K562 (cell line): ENCODE results near the gene PTPN11. TPM values are rescaled to one million over a fixed set of nuclear protein-coding genes. Genes with fewer than 3 reads are reported as not detected.

Experiments used
- ATAC-seq: fragments of 200-7000 bp; cut with Tn5 transposase; 3 replicates; pipeline ENCODE4 v1.9.1; 2020; ENCODE audit warnings: moderate library complexity
- BruUV-seq: library from RNA; stranded (reverse); fragments of 400-500 nt; replicated peaks from 2 replicates; lab custom pipeline; 2021; lab: Mats Ljungman, UMichigan
- CTCF ChIA-PET: fragments of 300-600 bp; formaldehyde crosslinking; extraction: SDS; loops from one replicate; lab custom pipeline; 2021; ENCODE audit warnings: low intra/inter-chr PET ratio; lab: Yijun Ruan, JAX
- POLR2A ChIA-PET: fragments of 300-600, 350-650 bp; sonication (Branson Sonifier 250); formaldehyde crosslinking; extraction: SDS; loops from one replicate; lab custom pipeline; 2021; ENCODE audit warnings: antibody characterized with exemption, inconsistent platforms; lab: Yijun Ruan, JAX
- DNase-seq, 4 experiments: peaks; one replicate each; pipeline versions ENCODE4 v3.0.0 to v3.0.0-alpha.2; 2011 to 2018; ENCODE audit warnings: low spot score in 3 of 4, mixed read lengths in 3 of 4; ENCODE audit errors: extremely low read depth in 1 of 4
- FAIRE-seq: peaks from 2 replicates; lab custom pipeline; 2011; peaks lifted over from hg19 to GRCh38; lab: Jason Lieb, UNC
- H2AFZ ChIP-seq: 2 replicates; pipeline ENCODE4 v1.6.0; 2011; ENCODE audit warnings: low read depth, low read length, control low read depth, inconsistent platforms
- H3K27ac ChIP-seq: fragments of 200-600 bp; 3 replicates; pipeline ENCODE4 v1.8.0; 2011; ENCODE audit warnings: low read depth, mild to moderate bottlenecking, control low read depth, inconsistent platforms, low read length, moderate library complexity, mixed read lengths; ENCODE audit errors: extremely low read depth
- H3K27me3 ChIP-seq, 2 experiments: fragments of 300-600 bp in 1 of 2; 2 replicates in 1 of 2; 3 replicates in 1 of 2; pipeline versions ENCODE4 v1.6.0 to v1.8.0; 2011; ENCODE audit warnings: inconsistent platforms in 2 of 2, low read length in 2 of 2, mild to moderate bottlenecking in 1 of 2, mixed read lengths in 1 of 2, moderate library complexity in 1 of 2; ENCODE audit not compliant: control insufficient read depth in 2 of 2, insufficient read depth in 2 of 2
- H3K36me3 ChIP-seq: fragments of 300-600 bp; 3 replicates; pipeline ENCODE4 v1.8.0; 2011; ENCODE audit warnings: mild to moderate bottlenecking, low read length, inconsistent platforms; ENCODE audit not compliant: control insufficient read depth, insufficient read depth
- H3K4me1 ChIP-seq, 2 experiments: fragments of 200-600 bp in 1 of 2; replicated peaks in 1 of 2; 2 replicates in 1 of 2; 3 replicates in 1 of 2; pipeline versions ENCODE4 v1.5.1 to v1.8.0; 2011; ENCODE audit warnings: inconsistent platforms in 2 of 2, low read length in 2 of 2, mild to moderate bottlenecking in 1 of 2, mixed read lengths in 1 of 2, moderate library complexity in 1 of 2; ENCODE audit not compliant: control insufficient read depth in 2 of 2, insufficient read depth in 2 of 2
- H3K4me2 ChIP-seq: 2 replicates; pipeline ENCODE4 v1.6.1; 2011; ENCODE audit warnings: low read length, control low read depth, inconsistent platforms, mixed read lengths; ENCODE audit not compliant: insufficient read depth
- H3K4me3 ChIP-seq: fragments of 200-600 bp; sonication (generic), shearing (Covaris generic); 2 replicates; pipeline ENCODE4 v1.5.1; 2016; ENCODE audit warnings: control low read depth, inconsistent platforms
- H3K79me2 ChIP-seq: fragments of 200-600 bp; 3 replicates; pipeline ENCODE4 v1.8.0; 2011; ENCODE audit warnings: low read length, inconsistent platforms; ENCODE audit not compliant: control insufficient read depth, insufficient read depth
- H3K9ac ChIP-seq, 2 experiments: 2 replicates each; pipeline versions ENCODE4 v1.6.0 to v1.6.1; 2011; ENCODE audit warnings: low read depth in 2 of 2, low read length in 2 of 2, control low read depth in 1 of 2, inconsistent platforms in 1 of 2, mild to moderate bottlenecking in 1 of 2, mixed read lengths in 1 of 2; ENCODE audit not compliant: insufficient read depth in 1 of 2
- H3K9me1 ChIP-seq: one replicate; pipeline ENCODE4 v1.6.0; 2011; ENCODE audit warnings: inconsistent platforms, mild to moderate bottlenecking, low read length, moderate library complexity; ENCODE audit not compliant: control insufficient read depth, insufficient read depth
- H3K9me3 ChIP-seq: replicated peaks from 2 replicates; pipeline ENCODE4 v1.5.1; 2011; ENCODE audit warnings: low read depth, low read length, inconsistent platforms; ENCODE audit not compliant: control insufficient read depth, insufficient read depth
- H4K20me1 ChIP-seq: replicated peaks from 2 replicates; pipeline ENCODE4 v1.6.1; 2011; ENCODE audit warnings: low read length, inconsistent platforms, mixed read lengths; ENCODE audit not compliant: control insufficient read depth, insufficient read depth
- FIP1L1 ChIP-seq: fragments of 200-400 bp; formaldehyde crosslinking; IDR thresholded peaks from 2 replicates; pipeline ENCODE4 v1.6.1; 2018; ENCODE audit warnings: mild to moderate bottlenecking, low read depth, low read length; ENCODE audit not compliant: poor library complexity, severe bottlenecking
- MAFG ChIP-seq: fragments of 450-650 bp; conservative IDR thresholded peaks from 2 replicates; pipeline ENCODE4 v1.6.1; 2016; ENCODE audit warnings: missing genetic modification characterization, missing compliant biosample characterization
- OTX1 ChIP-seq: fragments of 450-650 bp; formaldehyde crosslinking; IDR thresholded peaks from 2 replicates; pipeline ENCODE4 v1.4.0; 2022; ENCODE audit warnings: mild to moderate bottlenecking
- PHF8 ChIP-seq: fragments of 200-600 bp; sonication (generic); IDR thresholded peaks from 2 replicates; pipeline ENCODE4 v1.6.1; 2012; ENCODE audit warnings: mixed run types, mild to moderate bottlenecking, inconsistent platforms, low read length, moderate library complexity, borderline replicate concordance
- SIN3A ChIP-seq, 2 experiments: fragments of 150-350 bp in 1 of 2; IDR thresholded peaks; 2 replicates each; pipeline ENCODE4 v1.6.1; 2011 to 2016; ENCODE audit warnings: borderline replicate concordance in 2 of 2, low read depth in 2 of 2, low read length in 2 of 2, mild to moderate bottlenecking in 2 of 2, moderate library complexity in 2 of 2; ENCODE audit not compliant: control insufficient read depth in 1 of 2
- SIN3B ChIP-seq: fragments of 450-650 bp; IDR thresholded peaks from 2 replicates; pipeline ENCODE4 v1.6.1; 2017; ENCODE audit warnings: low read depth, mild to moderate bottlenecking, moderate library complexity
- ZBTB26 ChIP-seq: fragments of 450-650 bp; formaldehyde crosslinking; IDR thresholded peaks from 2 replicates; pipeline ENCODE4 v1.4.0; 2022; ENCODE audit warnings: missing genetic modification characterization
- ZNF174 ChIP-seq: fragments of 250-450 bp; sonication (Bioruptor Pico); IDR thresholded peaks from 2 replicates; pipeline ENCODE4 v1.4.0; 2020; ENCODE audit warnings: mild to moderate bottlenecking
- ZNF507 ChIP-seq: conservative IDR thresholded peaks from 2 replicates; pipeline ENCODE4 v1.6.1; 2017; ENCODE audit warnings: missing genetic modification characterization, missing compliant biosample characterization
- WGBS: fragments of 100-300 bp; shearing (Covaris generic); methylation state at CpG from one replicate; pipeline ENCODE4 v1.1.6; 2016; ENCODE audit warnings: low coverage, mixed read lengths; ENCODE audit not compliant: insufficient coverage; ENCODE audit errors: missing lambda C conversion rate; 5-methylcytosine and 5-hydroxymethylcytosine counted together
- in situ Hi-C: fragments of 300-500 bp; cut with MboI; formaldehyde crosslinking; loops from 4 replicates; pipeline ENCODE4 v1.15.0; 2018; ENCODE audit warnings: inconsistent platforms, mixed read lengths
- intact Hi-C: fragments of 100-400 bp; cut with micrococcal nuclease; formaldehyde crosslinking; loops from 2 replicates; pipeline ENCODE4 v1.14.2; 2022
- polyA plus RNA-seq, 8 experiments: library from polyadenylated mRNA; depleted of rRNA in 4 of 8; stranded (reverse) in 5 of 8; unstranded in 3 of 8; fragments of >200 nt; fragmentation: Nextera tagmentation in 2 of 8; fragmentation: Illumina TruSeq in 1 of 8; extraction: Ambion mirVana in 2 of 8; extraction: Trizol in 1 of 8; gene quantifications; 2 replicates each; pipeline versions ENCODE4 v1.2.1 to v1.2.3, GENCODE V29; 2011 to 2014; ENCODE audit warnings: inconsistent platforms in 1 of 8, missing spikeins in 1 of 8
- total RNA-seq, 7 experiments: library from RNA; depleted of rRNA in 6 of 7; stranded (reverse); fragments of >200 nt in 6 of 7; fragmentation: Illumina TruSeq in 2 of 7; extraction: Trizol in 2 of 7; gene quantifications; 2 replicates each; pipeline versions ENCODE4 v1.2.1 to v1.2.3, GENCODE V29; 2011 to 2021; ENCODE audit warnings: low replicate concordance in 1 of 7
- TF ChIP-seq, protein P1 (sequence below): fragments of 250-450 bp; sonication (Bioruptor Pico); IDR thresholded peaks from 2 replicates; pipeline ENCODE4 v1.8.0; 2021; ENCODE audit warnings: mild to moderate bottlenecking, moderate library complexity
- TF ChIP-seq, protein P2 (sequence below): sonication (generic); formaldehyde crosslinking; IDR thresholded peaks from 2 replicates; pipeline ENCODE4 v1.8.1; 2023; ENCODE audit warnings: missing genetic modification reagents, mild to moderate bottlenecking, borderline replicate concordance

The PTPN11 gene
- total and polyA plus RNA-seq, 9 of the 15 experiments (the other 6 are each of a cell fraction or from before 2014, with no cell fraction given), result 22.5 to 126 (median 79.7) TPM

DNA sequence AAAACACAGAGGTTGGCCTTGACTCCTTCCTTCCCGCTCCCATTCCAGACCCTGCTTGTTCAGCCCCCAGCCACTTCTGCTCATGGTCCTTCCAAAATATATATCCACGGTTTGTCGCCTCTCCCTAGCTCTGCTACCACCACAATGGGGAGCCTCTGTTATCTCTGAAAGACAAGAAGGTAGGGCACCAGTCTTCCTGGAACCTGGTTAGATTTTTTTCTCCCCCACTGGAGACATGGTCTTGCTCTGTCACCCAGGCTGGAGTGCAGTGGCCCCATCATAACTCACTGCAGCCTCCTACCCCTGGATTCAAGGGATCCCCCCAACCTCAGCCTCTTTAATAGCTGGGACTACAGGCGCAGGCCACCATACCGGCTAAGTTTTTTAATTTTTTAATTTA, 95.7 kb downstream of the PTPN11 start (continued):
- no peak for TF ChIP-seq SIN3B

DNA sequence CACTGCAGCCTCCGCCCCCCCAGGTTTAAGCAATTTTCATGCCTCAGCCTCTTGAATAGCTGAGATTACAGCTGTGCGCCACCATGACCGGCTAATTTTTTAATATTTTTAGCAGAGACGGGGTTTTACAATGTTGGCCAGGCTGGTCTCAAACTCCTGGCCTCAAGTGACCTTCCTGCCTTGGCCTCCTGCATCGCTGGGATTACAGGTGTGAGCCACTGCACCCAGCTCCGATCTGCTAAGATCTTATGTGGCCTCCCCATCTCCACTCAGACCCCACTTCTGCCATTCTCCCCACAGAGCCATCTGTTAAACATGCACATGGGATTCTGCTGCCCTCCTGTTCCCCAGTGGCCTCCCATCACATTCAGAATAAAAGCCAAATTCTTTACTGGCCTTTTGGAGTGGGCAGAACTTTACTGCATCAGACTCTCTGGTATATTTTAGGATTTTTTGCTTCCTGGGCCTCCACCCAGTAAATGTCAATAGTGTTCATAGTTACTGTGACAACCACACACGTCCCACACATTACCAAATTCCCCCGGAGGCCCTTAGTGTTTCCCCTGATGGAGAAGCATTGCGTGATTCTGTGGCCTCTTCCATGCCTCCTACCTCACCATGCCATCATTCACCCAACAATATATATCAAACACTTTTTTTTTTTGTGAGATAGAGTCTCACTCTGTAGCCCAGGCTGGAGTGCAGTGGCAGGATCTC, 96.3 kb downstream of the PTPN11 start:
- WGBS, result 41% methylated on average over 9 of the region's 9 CpGs
- intact Hi-C loops, result no loop called here
- BruUV-seq, result no TSS peak
- ChIA-PET POLR2A (no interaction called here), CTCF (no interaction called here)
- ATAC-seq, result no peak
- no peaks in the 10 kb centered on the region for H3K79me2 ChIP-seq
- no peaks in the 10 kb centered on the region for H3K9me1 ChIP-seq
- no peaks in the 10 kb centered on the region; a peak in 1 of 5 replicates for H3K27me3 ChIP-seq
- H3K9me3 ChIP-seq, result no peaks in the 10 kb centered on the region
- H3K4me2 ChIP-seq, result no peak overlapping the region
- no peak overlapping the region for H2AFZ ChIP-seq
- H3K4me1 ChIP-seq, result peaks cover 0 to 5% of the 10 kb centered on the region in 2 experiments; a peak in 2 of 5 replicates
- H3K4me3 ChIP-seq, result no peak overlapping the region
- H3K27ac ChIP-seq, result no peak overlapping the region
- in situ Hi-C loops, result no loop called here
- no peaks in the 10 kb centered on the region for H4K20me1 ChIP-seq
- no peak for DNase-seq
- peaks cover 3% of the 10 kb centered on the region; the same call in 1 of the 3 replicates for H3K36me3 ChIP-seq
- no peak overlapping the region for H3K9ac ChIP-seq
- no peak for FAIRE-seq
- TF ChIP-seq, protein P1, sequence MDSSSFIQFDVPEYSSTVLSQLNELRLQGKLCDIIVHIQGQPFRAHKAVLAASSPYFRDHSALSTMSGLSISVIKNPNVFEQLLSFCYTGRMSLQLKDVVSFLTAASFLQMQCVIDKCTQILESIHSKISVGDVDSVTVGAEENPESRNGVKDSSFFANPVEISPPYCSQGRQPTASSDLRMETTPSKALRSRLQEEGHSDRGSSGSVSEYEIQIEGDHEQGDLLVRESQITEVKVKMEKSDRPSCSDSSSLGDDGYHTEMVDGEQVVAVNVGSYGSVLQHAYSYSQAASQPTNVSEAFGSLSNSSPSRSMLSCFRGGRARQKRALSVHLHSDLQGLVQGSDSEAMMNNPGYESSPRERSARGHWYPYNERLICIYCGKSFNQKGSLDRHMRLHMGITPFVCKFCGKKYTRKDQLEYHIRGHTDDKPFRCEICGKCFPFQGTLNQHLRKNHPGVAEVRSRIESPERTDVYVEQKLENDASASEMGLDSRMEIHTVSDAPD (CRISPR knock-in tag), result no peak
- TF ChIP-seq ZNF174 (CRISPR knock-in tag) (no peak), PHF8 (no peak), MAFG (tag) (no peak), OTX1 (CRISPR knock-in tag) (no peak), FIP1L1 (no peak), ZNF507 (no peak), SIN3A (IDR thresholded peaks at IDR 0.05; ENCODE audit: borderline replicate concordance in 2 of 2, control insufficient read depth in 1 of 2, low read depth in 2 of 2, low read length in 2 of 2) (no peak), ZBTB26 (no peak)
- TF ChIP-seq, protein P2, sequence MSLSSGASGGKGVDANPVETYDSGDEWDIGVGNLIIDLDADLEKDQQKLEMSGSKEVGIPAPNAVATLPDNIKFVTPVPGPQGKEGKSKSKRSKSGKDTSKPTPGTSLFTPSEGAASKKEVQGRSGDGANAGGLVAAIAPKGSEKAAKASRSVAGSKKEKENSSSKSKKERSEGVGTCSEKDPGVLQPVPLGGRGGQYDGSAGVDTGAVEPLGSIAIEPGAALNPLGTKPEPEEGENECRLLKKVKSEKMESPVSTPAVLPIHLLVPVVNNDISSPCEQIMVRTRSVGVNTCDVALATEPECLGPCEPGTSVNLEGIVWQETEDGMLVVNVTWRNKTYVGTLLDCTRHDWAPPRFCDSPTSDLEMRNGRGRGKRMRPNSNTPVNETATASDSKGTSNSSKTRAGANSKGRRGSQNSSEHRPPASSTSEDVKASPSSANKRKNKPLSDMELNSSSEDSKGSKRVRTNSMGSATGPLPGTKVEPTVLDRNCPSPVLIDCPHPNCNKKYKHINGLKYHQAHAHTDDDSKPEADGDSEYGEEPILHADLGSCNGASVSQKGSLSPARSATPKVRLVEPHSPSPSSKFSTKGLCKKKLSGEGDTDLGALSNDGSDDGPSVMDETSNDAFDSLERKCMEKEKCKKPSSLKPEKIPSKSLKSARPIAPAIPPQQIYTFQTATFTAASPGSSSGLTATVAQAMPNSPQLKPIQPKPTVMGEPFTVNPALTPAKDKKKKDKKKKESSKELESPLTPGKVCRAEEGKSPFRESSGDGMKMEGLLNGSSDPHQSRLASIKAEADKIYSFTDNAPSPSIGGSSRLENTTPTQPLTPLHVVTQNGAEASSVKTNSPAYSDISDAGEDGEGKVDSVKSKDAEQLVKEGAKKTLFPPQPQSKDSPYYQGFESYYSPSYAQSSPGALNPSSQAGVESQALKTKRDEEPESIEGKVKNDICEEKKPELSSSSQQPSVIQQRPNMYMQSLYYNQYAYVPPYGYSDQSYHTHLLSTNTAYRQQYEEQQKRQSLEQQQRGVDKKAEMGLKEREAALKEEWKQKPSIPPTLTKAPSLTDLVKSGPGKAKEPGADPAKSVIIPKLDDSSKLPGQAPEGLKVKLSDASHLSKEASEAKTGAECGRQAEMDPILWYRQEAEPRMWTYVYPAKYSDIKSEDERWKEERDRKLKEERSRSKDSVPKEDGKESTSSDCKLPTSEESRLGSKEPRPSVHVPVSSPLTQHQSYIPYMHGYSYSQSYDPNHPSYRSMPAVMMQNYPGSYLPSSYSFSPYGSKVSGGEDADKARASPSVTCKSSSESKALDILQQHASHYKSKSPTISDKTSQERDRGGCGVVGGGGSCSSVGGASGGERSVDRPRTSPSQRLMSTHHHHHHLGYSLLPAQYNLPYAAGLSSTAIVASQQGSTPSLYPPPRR (CRISPR knock-in tag), result no peak
